Bone marrow (tissue), 2 donors: Measurements from ENCODE around the gene VIPR2.

Source experiments
- DNase-seq, 2 donors: peaks; one replicate each; lab custom pipeline; 2025; lab: John Stamatoyannopoulos, UW

VIPR2 gene

DNA sequence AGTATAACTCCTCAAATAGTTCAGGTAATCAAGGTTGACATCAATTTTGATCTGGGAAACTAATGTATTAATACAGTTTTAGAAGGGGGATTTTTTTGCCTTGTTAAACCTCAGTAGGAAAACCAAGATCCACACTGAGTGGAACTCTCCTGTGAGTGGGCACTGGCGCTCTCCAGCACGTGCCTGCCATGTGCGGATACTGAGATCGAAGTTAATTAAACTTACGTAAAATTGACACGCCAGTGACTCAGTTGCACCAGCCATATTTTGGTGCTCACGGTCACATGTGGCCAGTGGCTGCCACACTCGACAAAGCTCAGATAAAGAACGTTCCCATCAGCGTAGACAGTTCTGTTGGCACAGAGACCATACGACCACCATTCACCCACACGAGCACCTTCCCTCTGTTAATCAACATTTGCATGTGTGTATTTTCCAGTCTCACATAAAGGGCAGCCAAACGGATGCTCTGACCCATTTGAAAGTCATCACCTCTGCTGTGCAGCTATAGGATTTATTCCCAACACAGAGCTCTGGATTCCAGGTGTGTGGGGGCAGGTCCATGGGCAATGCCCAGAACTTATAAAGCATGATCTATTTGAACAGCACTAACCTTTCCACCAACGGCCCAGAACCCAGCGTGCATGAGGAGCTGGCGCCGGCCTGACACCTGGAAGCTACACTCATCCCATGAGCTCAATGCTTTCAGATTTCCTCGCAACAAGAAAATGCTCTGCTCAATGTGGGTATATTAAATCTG is 77.7 kb downstream of the VIPR2 start:
- DNase-seq = no peak

DNA sequence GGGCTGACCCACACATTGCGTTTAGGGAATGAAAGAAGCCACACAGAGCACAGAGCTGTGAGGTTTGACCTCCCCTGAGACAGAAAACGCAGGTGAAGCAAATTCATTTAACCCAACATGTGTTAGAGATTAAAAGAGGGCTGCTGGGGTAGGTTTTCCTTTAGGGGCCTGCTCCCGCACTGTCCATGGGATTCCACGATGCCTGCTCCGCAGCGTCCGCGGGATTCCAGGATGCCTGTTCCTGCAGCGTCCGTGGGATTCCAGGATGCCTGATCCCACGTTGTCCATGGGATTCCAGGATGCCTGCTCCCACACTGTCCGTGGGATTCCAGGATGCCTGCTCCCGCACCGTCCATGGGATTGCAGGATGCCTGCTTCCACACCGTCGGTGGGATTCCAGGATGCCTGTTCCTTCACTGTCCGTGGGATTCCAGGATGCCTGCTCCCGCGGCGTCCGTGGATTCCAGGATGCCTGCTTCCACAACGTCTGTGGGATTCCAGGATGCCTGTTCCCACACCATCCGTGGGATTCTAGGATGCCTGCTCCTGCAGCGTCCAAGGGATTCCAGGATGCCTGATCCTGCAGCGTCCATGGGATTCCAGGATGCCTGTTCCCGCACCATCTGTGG is 78.7 kb downstream of the VIPR2 start:
- DNase-seq = no peak

DNA sequence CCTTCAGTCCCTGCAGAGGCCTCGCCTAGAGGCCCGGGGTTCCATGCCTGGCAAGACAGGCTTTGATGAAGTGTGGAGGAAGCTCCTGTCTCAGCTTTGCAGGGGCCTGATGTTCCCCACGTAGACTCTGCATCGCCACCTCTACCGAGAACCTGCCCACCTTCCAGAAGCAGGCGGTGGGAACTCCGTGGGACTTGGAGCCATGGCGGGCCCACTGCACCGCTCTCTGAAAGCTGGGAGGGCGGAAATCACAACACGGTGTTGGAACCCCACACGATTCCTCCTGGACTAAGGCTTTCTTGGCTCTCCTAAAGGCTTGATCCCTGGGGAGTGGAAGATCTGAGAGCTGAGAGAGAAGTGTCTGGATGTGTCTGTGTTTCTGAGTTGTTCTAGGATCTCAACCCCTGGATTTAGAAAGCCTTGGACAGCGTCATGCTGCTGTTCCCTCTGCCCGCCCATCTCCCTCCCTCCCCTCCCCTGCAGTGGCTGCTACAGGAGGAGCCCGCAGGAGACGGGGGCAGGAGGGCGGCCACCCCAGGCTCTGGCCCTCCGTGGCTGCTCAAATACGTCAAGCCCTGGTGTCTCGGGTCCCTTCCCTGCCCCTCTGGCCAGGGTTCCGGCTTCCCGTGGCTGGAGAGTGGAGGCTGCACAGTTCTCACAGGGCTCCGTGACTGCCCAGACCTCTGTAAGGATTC is 79.7 kb downstream of the VIPR2 start:
- no peak for DNase-seq

DNA sequence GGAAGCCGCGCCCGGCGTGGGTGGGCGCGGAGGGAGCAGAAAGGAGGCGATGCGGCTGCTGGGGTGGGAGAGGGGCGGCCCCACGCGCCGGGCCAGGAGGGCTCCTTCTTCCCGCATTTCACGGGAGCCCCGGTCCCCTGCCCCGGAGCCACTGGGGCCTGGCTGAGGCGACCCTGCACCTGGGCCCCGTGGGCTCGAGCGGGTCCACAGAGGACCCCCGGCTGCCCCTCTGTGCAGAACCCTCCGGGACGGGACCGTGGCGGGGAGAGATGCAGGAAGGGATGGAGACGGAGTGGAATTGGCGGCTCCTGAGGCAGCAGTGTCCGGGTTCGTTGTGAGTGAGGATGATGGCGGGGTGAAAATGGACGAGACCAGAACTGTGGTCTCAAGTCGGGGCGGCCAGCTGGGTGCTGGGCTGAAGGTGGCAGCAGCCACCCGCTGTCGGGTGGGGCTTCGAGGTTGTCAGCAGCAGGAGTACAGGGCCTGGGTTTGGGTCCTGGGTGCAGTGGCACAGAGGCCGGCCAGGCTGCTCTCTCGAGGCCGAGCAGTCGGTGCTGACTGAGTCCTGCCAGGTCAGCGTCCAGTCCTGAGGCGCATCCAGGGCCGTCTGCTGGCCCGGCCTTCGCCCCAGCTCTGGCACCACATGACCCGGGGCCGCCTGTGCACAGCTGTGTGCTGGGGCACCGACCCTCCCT is 80.4 kb downstream of the VIPR2 start:
- DNase-seq = no peak

DNA sequence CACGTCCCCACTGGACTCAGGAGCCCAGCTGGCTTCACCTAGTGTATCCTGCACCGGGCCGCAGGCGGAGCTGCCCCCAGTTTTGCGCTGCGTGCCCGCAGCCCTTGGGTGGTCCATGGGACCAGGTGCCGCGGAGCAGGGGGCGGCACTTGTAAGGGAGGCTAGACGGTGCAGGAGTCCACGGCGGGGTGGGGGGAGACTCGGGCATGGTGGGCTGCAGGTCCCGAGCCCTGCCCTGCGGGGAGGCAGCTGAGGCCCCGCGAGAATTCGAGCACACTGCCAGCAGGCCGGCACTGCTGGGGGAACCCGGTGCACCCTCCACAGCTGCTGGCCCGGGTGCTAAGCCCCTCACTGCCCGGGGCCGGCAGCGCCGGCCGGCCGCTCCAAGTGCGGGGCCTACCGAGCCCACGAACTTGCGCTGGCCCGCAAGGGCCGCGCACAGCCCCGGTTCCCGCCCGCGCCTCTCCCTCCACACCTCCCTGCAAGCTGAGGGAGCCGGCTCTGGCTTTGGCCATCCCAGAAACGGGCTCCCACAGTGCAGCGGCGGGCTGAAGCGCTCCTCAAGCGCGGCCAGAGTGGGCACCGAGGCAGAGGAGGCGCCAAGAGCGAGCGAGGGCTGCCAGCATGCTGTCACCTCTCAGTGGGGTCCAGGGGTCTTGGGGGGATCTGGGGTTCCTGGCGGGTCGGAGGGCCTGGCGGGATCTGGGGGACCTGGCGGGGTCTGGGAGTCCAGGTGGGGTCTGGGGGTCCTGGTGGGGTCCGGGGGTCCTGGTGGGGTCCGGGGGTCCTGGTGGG is 81.4 kb downstream of the VIPR2 start:
- no peak for DNase-seq

DNA sequence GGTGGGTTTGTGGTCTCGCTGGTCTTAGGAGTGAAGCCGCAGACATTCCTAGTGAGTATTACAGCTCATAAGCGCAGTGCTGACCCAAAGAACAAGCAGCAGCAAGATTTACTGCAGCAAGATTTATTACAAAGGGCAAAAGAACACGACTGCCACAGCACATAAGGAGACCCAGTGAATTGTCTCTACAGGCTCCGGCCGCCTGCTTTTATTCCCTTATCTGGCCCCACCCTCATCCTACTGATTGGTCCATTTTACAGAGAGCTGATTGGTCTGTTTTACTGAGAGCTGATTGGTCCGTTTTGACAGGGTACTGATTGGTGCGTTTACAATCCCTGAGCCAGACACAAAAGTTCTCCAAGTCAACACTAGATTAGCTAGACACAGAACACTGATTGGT is 82.1 kb downstream of the VIPR2 start:
- no peak for DNase-seq

DNA sequence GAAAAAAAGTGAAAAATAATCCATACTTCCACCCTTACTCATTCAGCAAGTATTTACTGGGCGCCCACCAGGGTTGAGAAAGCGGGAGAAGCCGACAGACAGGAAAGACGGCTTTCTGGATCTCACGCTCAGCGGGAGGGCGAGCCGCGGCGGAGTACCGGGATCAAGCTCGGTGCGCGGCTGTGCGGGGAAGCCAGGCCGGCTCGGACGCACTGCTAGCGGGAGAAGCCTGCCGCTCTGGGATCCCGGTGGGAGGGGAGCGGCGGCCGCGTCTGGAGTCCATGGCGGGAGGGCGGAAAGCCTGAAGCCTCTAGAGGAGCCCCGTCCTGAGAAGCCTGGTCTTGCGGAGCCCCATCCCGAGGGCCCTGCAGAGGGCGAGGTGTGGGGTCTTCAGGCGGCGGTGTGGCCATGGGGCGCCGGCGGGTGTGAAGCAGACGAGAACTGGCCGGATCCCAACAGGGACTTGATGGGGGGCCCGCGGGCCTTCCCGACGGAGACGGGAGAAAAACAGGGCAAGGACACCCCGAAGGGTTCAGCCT is 82.9 kb downstream of the VIPR2 start:
- DNase-seq = no peak

DNA sequence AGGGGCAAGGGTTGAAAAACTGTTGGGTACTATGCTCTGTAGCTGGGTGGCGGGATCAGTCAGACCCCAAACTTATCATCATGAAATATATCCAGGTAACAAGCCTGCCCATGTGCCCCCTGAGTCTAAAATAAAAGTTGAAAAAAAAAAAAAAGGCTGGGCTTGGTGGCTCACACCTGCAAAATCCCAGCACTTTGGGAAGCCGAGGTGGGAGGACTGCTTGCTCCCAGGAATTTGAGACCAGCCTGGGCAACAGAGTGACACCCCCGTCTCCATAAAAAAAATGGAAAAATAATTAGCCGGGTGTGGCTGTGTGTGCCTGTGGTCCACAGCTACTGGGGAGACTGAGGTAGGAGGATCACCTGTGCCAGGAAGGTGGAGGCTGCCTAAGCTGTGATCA is 83.5 kb downstream of the VIPR2 start:
- DNase-seq = no peak

DNA sequence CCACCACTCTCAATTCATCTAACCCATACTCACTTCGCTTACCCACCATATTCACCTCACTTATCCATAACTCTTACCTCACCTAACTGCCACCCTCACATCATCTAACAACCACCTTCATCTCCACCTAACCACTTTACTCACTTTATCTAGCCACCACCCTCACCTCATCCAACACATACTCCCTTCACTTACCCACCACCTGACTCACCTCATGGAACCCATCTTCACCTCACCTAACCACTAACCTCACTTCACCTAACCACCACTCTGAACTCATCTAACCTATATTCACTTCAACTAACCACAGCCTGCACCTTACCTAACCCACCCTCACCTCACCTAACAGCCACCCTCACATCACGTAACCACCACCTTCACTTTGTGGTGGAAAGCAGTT is 84.2 kb downstream of the VIPR2 start:
- DNase-seq = no peak

DNA sequence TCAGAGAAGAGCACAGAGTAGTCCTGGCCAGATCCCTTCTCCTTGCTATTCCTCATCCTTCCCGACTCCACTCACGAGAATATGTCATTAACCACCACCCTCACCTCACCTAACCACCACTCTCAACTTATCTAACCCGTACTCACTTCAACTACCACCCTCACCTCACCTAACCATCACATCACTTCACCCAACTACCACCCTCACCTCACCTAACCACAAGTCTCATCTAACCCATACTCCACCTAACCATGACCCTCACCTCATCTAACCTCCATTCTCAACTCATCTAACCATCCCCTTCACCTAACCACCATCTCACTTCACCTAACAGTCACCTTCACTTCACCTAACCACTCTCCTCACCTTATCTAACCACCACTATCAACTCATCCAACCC is 85.0 kb downstream of the VIPR2 start:
- DNase-seq = no peak

DNA sequence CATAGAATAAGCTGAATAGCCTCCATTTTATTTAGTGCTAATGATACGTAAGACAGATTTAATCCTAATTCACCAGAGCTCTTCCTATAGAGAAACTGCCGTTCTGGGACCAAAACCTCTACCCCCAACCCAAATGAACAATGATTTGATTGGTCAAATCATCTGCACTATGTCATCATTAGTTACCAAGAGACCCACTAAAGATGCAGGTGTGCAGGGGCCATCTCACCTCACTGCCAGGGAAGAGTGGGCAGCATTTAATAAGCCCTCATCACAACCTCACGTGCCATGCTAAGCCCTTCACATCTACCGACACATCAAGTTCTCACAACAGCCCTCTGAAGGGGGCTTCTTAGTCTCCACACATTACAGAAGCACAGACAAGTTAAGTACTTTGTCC is 87.0 kb downstream of the VIPR2 start:
- DNase-seq = no peak

DNA sequence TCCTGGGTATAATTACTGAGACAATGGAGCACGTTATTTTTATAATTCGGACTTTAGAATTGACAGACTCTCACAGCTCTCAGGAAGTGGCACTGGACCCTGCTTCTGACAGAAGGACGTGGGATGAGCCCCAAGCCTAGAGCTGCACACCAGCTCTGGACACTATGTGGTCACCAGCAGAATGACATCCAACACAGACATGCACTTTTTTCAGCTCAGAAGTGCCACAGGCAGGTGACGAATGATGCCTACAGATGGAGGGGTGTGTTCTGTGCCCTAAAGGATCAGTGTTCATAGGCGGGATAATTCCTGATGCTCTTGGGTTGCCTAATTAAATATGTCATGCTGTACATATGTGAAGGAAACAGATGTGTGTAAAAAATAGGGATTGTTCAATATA is 87.9 kb downstream of the VIPR2 start:
- no peak for DNase-seq

DNA sequence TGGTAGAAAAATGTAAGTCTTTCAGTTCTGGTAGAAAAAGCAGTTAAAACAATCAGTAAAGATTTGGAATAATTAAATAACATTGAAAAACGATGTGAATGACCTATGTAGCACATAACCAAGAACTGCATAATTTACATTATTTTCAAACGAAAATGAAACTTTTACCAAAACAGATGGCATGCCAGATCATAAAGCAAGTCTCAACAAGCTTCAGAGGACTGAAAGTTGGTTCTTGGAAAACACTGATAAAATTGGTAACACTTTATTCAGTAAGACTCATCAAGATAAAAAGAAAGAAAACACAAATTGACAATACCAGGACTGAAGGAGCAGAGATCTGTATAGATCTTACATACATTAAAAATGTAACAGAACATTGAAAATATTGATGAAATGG is 92.8 kb downstream of the VIPR2 start:
- DNase-seq = no peak

DNA sequence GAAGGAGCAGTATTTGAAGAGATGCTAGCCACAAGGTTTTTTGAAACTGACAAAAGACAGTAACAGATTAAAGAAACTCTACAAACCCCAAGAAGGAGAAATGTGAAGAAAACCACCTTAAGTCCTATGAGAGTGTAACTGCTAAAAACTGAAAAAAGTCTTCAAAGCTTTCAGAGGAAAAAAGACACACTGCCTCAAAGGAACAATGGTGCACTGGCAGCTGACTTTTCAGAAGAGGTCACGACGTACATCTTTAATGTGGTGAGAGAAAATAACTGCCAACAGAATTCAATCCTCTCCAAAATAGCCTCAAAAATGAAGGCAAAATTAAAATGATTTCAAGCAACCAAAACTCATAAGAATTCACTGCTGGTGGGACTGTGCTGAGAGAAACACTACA is 94.0 kb downstream of the VIPR2 start:
- DNase-seq = no peak

DNA sequence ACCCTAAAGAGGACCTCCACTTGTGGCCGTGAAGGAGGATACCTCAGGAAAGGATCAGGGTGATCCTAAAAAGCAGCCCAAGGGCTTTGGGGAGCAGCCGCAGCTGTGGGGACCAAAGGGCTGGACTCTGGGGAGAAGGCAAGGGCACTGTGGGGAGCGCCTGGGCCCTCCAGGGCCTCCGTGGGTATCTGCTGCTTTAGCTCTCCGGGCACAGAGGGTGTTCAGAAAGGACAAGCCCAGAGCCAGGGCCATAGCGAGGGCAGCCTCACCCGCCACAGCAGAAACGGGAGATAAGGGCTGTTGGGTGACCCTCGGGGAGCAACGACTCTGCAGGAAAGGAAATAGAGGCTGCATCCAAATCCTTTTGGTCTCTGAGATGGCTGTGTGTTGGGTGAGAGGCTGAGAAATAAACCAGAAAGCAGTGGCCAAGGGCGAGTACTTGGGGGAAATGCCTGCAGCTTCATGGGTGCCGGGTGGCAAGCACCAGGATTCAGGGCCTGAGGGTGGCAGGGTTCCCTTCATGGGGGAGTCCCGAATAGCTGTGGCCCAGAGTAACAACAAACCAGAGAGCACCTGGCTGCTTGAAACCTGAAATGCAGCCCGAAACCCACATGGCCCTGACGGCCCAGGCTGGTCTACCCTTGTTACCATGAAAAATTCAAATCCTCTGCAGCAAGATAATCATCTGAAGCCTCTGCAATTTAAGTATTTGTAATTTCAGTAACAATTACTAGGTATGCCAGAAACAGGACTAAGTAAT is 95.2 kb downstream of the VIPR2 start:
- no peak for DNase-seq

DNA sequence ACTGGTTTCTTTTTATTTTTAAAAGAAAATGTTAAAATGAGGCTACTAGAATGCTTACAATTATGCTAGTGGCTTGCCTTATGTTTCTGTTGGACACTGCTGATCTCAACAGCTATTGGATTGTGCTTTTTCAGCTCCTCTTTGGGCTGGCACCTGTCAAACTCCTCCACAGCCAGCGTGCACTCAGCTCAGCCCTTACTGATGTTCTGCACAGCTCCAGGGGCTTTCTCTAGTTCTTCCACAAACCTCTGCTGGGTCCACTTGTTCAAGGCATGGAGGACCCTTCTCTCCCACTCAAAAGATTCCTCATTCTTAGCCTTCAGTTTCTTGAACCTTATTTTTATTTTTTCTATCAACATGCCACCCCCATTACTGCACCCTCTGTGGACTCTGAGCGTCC is 96.0 kb downstream of the VIPR2 start:
- DNase-seq = no peak

DNA sequence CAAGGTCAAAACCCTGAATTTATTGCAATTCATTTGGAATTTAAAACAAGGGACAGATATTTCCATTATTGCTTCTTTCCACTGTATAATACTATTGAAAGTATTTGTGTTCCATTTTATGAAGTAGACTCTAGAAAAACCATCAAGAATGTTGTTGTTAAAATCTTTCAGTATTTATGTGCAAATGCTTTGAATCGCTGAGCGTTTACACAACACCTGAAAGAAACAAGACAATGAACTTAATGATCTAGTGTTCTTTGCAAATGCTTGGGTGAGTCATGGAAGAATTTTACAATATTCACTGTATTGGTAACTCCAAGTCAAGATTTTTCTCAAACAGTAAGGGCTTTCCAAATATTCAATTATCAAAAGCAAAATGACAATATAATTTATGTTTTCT is 97.1 kb downstream of the VIPR2 start:
- DNase-seq = no peak

DNA sequence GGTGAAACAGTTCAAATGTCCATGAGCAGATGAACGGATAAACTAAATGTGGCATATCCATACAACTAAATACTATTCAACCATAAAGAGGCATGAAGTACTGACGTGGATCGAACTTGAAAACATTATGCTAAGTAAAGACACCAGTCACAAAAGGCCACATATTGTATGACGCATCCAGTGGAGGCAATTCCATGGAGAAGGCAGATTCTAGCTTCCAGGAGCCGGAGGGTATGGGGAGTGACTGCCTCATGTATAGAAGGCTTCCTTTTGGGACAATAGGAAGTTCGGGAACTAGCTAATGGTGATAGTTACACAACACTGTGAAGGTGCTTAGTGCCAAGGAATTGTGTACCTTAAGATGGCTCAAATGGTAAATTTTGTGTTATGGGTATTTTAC is 98.4 kb downstream of the VIPR2 start:
- DNase-seq = no peak

DNA sequence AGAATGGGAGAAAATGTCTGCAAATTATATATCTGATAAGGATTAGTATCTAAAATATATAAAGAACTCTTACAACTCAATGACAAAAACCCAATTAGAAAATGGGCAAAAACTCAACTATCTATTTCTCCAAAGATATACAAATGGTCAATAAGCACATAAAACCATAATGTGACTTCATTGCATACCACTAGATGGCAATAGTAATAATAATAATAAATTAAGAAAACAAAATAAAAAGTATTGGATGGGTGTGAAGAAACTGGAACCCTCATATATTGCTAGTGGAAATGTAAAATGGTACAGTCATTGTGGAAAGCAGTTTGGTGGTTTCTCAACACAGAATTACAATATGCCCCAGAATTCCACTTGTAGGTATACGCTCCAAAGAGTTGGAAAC is 98.8 kb downstream of the VIPR2 start:
- DNase-seq = no peak

DNA sequence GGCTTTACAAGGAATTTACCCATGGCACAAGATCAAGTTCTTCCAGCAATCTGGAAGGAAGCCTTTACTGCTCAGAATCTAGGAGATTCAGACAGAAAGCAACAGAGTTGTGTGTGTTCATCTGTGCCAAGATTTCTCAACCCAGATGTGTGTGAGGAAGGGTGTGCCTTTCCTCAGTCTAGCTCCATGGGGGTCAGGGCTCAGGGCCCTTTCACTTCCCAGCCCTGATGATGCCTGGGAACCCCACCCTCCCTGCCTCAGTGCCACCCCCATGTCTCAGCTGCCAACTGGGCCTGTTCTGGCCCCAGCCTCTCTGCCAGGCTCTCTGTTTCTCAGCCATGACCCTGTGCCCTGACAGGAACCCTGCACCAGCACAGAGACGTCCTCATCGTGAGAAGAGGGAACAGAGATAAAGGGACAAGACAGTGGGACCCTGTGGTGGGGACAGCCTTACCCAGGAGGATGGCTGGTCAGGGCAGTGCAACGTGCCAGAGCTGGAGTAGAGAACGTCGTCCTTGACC is 102.0 kb downstream of the VIPR2 start:
- DNase-seq = no peak

DNA sequence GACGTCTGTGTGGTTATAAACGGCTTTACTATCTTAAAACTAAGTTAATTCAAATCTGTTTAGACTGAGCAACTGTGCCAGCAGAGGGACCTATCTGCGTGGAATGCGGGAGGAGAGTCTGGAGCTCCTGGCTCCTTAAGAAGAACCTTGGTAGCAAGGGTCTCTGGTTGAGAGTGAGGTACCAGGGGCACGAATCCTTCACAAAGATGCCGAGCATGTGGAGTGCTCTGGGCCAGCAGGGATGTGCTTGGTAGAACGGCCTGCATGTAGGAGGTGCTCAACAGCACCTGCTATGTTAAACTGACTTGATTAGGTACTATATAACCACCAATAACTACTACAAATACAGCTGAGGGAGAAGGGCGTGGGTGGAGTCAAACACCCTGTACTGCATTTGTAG is 102.6 kb downstream of the VIPR2 start:
- DNase-seq = no peak
